AG10803 (cell line): Measurements from ENCODE around the gene DCANP1.

Experiments used
- DNase-seq: peaks from one replicate; pipeline ENCODE4 v3.0.0; 2010; ENCODE audit warnings: low read depth
- H3K4me3 ChIP-seq: 2 replicates; pipeline ENCODE4 v1.5.1; 2011; ENCODE audit warnings: mild to moderate bottlenecking, low read length, control low read depth
- TF ChIP-seq, protein P1 (sequence below): conservative IDR thresholded peaks from 2 replicates; pipeline ENCODE4 v1.5.1; 2011; ENCODE audit warnings: mild to moderate bottlenecking, low read length, control low read depth, inconsistent platforms

The DCANP1 gene

DNA sequence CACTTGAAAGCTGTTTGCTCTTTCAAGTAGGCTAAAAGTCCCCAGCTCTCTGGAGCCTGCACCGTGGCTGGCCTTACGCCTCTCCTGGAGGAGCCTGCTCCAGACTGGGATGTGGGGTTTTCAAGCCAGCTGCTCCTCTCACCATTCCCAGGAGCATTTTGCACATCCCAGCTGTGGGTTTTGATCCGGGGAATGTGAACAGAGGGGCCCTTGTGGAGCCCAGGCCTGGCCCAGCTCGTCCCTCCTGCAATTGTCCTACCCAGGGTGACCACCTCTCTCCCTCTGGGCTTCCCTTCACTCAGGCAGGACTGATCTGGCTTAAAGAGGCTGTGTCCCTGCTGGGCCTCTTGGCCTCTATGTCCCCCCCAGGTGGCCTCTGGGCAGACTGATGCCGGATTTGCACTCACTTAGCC is 37.5 kb upstream of the DCANP1 start:
- no peak overlapping the region for H3K4me3 ChIP-seq
- DNase-seq = no peak
- TF ChIP-seq, protein P1, sequence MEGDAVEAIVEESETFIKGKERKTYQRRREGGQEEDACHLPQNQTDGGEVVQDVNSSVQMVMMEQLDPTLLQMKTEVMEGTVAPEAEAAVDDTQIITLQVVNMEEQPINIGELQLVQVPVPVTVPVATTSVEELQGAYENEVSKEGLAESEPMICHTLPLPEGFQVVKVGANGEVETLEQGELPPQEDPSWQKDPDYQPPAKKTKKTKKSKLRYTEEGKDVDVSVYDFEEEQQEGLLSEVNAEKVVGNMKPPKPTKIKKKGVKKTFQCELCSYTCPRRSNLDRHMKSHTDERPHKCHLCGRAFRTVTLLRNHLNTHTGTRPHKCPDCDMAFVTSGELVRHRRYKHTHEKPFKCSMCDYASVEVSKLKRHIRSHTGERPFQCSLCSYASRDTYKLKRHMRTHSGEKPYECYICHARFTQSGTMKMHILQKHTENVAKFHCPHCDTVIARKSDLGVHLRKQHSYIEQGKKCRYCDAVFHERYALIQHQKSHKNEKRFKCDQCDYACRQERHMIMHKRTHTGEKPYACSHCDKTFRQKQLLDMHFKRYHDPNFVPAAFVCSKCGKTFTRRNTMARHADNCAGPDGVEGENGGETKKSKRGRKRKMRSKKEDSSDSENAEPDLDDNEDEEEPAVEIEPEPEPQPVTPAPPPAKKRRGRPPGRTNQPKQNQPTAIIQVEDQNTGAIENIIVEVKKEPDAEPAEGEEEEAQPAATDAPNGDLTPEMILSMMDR = no peak

DNA sequence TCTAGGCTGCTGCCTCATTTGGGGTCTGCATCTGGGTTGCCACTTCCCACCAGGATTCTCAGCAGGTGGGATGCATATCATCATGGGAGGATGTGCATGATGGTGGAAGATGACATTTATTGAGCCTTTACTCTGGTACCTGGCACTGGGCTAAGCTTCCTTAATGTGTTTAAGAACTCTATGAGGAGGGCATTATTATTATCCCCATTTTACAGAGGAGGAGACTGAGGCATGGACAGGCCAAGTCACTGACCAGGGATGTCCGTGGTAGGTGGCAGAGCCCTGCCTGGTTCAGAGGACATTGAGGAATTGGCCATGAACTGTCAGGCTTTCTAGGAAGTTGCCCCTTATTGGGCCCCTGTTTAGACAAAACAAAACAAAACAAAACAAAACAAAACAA is 36.1 kb upstream of the DCANP1 start:
- no peak for DNase-seq
- TF ChIP-seq, protein P1 = no peak
- no peak overlapping the region for H3K4me3 ChIP-seq

DNA sequence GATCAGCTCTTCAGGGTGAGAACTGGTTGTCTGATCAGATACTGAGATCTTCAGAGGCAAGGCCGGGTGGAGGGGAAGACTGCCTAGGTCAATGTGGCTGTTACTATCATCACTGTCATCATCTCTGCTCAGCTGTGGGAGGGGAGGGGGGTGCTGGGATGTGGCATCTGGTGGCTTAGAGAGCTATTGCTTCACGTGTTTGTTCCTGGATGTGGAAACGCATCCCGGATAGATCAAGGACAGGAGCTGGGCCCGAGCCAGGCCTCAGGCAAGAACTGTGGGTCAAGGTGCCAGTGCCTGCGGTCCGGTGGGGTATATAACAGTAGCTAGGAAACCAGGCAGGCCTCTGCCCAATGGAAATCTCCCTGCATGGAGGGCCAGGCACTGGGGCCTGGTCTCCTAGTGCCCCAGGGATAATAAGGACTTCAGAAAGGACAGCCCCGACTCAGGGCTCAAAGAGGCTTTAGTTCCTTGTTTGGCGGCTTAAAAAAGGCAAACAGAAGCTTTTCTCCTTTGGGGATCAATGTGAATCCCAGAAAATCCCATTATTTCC is 35.3 kb upstream of the DCANP1 start:
- no peak for DNase-seq
- no peak overlapping the region for H3K4me3 ChIP-seq
- TF ChIP-seq, protein P1 = no peak

DNA sequence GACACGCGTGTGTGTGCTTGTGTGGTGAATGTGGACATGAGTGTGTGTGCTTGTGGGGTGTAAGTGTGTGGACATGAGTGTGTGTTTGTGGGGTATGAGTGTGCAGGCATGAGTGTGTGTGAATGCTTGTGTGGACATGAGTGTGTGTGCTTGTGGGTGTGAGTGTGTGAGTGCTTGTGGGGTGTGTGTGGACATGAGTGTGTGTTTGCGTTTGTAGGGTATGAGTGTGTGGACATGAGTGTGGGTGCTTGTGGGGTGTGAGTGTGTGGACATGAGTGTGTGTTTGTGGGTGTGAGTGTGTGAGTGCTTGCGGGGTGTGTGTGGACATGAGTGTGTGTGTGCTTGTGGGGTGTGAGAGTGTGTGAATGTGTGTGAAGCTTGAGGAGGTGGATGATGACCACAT is 34.8 kb upstream of the DCANP1 start:
- TF ChIP-seq, protein P1 = no peak
- no peak for DNase-seq
- no peak overlapping the region for H3K4me3 ChIP-seq

DNA sequence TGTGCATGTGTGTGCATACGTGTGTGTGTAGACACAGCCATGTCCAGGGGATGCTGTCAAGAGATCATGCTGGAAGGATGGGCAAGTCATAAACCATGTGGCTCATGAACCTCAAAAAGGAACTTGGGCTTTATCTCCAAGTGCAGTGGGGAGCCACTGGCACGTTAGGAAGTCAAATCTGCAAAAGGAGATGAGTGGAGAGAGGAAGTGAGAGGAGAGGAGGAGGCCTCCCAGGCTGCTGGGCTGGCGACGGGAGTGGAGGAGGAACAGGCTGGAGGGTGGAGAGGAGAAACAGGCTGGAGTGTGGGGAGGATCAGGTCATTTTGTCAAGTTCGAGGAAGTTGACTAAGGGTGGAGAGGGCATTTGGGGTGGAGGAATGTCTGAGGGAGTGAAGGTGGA is 34.2 kb upstream of the DCANP1 start:
- TF ChIP-seq, protein P1 = no peak
- DNase-seq = no peak
- no peak overlapping the region for H3K4me3 ChIP-seq

DNA sequence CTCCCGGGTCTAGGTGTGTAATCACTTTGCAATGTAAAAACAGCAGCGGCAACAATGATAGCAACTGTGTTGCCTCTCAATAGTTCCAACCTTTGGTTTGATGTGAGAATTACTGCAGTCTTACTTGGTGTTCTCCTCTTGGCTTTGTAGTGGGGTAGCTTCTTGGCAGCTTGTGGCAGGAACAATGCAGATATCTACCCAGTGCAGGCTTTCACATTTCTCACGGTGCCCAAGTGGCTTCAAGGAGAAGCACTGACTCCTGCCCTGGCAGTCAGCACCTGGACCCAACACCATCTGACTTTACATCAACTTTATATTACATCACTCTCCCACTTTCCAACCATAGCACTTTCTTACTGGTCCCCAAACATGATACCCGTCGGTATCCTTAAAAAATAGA is 33.4 kb upstream of the DCANP1 start:
- no peak for DNase-seq
- TF ChIP-seq, protein P1 = no peak
- no peak overlapping the region for H3K4me3 ChIP-seq

DNA sequence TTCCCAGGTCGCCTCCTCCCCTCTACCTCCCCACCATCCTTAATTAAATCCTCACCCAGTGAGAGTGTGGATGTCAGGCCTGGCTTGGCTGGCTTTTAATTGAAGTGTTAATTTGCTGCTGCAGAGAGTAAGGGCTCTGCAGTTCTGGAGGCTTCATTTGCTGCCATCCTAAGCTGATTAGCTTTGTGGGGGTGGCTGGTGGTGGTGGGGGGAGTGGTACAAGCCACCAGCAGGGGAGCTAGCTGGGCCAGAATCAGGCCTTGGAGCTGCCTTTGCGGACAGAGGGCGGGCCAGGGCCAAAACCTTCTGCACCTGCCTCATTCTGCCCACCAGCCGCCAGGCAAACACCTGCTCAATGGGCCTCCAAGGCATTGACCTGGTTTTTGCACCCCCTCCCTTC is 31.8 kb upstream of the DCANP1 start:
- no peak overlapping the region for H3K4me3 ChIP-seq
- TF ChIP-seq, protein P1 = no peak
- DNase-seq = no peak
